ENCODE results near the gene TAS2R19.
"Not testable (repeated sequence)": the region's sequence is repeated elsewhere in the genome, so short reads cannot be mapped to it uniquely, and the experiment has no call there.

TAS2R19 gene

GRCh38 chr12:11059784-11060183, 37.4 kb upstream of the TAS2R19 start:
- TF ChIP-seq, protein P1, sequence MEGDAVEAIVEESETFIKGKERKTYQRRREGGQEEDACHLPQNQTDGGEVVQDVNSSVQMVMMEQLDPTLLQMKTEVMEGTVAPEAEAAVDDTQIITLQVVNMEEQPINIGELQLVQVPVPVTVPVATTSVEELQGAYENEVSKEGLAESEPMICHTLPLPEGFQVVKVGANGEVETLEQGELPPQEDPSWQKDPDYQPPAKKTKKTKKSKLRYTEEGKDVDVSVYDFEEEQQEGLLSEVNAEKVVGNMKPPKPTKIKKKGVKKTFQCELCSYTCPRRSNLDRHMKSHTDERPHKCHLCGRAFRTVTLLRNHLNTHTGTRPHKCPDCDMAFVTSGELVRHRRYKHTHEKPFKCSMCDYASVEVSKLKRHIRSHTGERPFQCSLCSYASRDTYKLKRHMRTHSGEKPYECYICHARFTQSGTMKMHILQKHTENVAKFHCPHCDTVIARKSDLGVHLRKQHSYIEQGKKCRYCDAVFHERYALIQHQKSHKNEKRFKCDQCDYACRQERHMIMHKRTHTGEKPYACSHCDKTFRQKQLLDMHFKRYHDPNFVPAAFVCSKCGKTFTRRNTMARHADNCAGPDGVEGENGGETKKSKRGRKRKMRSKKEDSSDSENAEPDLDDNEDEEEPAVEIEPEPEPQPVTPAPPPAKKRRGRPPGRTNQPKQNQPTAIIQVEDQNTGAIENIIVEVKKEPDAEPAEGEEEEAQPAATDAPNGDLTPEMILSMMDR (IDR thresholded peaks at IDR 0.05; ENCODE audit: unreplicated experiment in 3 of 3), result no peak
- Mint-ChIP-seq H3K27me3 (ENCODE audit: low read depth) (no peaks in the 10 kb centered on the region), H3K27ac (no peak overlapping the region), H3K9me3 (no peaks in the 10 kb centered on the region), H3K36me3 (ENCODE audit: low read depth) (peaks cover 25% of the 10 kb centered on the region), H3K4me3 (no peak overlapping the region), H3K4me1 (no peaks in the 10 kb centered on the region)

DNA sequence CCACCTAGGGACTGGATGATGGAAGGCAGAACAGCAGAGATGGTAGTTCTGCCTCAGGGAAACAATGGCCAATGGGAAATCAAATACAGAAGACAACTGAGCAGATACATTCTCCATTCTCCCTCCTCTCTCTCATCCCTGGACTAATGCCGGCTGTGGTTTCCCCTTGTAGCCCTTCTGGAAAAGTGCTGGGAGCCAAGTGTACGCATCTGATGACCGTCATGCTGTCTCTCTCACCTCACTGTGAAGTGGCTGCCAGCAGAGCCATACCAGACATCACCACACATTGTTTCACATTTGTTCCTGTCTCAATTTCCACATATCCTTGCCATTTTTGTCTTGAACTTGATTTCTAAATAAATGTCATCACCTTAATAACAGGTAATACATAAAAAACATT, 36.6 kb upstream of the TAS2R19 start:
- H3K27ac Mint-ChIP-seq, result no peak overlapping the region
- H3K36me3 Mint-ChIP-seq (ENCODE audit: low read depth), result peaks cover 18% of the 10 kb centered on the region
- H3K27me3 Mint-ChIP-seq (ENCODE audit: low read depth), result no peaks in the 10 kb centered on the region
- no peak overlapping the region for H3K4me3 Mint-ChIP-seq
- no peaks in the 10 kb centered on the region for H3K9me3 Mint-ChIP-seq
- TF ChIP-seq, protein P1 (IDR thresholded peaks at IDR 0.05; ENCODE audit: unreplicated experiment in 3 of 3), result no peak
- H3K4me1 Mint-ChIP-seq, result no peaks in the 10 kb centered on the region

DNA sequence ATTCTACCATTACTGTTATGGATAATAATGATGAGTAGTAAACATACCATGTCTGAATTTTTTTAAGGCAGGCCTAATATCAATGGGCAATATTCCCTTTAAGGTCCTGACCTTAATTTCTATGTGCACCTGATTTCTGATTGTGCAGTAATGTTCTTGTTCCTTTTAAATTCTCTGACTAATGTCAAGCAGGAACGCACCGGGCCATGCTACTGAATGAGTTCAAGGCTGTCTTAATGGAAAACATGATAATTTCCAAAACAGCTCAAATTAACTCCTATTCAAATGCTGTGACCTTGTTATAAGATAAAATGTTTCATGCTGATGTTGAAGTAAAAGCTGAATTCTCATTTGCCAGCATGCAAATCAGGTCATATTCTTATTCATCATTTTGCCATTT, 32.9 kb upstream of the TAS2R19 start:
- TF ChIP-seq, protein P1 (IDR thresholded peaks at IDR 0.05; ENCODE audit: unreplicated experiment in 3 of 3), result no peak
- no peak overlapping the region for H3K27ac Mint-ChIP-seq
- no peak overlapping the region for H3K4me3 Mint-ChIP-seq
- peaks cover 23% of the 10 kb centered on the region for H3K9me3 Mint-ChIP-seq
- no peaks in the 10 kb centered on the region for H3K4me1 Mint-ChIP-seq
- H3K36me3 Mint-ChIP-seq (ENCODE audit: low read depth), result peaks cover 46% of the 10 kb centered on the region
- no peaks in the 10 kb centered on the region for H3K27me3 Mint-ChIP-seq (ENCODE audit: low read depth)

- H3K4me3 Mint-ChIP-seq; H3K27me3 Mint-ChIP-seq (ENCODE audit: low read depth); H3K27ac Mint-ChIP-seq; H3K4me1 Mint-ChIP-seq: not testable (repeated sequence)
- Mint-ChIP-seq H3K9me3 (peaks cover 33% of the 10 kb centered on the region), H3K36me3 (ENCODE audit: low read depth) (peaks cover 71% of the 10 kb centered on the region)
These were observed 27.5 kb upstream of the TAS2R19 start for GRCh38 chr12:11049806-11050531.

DNA sequence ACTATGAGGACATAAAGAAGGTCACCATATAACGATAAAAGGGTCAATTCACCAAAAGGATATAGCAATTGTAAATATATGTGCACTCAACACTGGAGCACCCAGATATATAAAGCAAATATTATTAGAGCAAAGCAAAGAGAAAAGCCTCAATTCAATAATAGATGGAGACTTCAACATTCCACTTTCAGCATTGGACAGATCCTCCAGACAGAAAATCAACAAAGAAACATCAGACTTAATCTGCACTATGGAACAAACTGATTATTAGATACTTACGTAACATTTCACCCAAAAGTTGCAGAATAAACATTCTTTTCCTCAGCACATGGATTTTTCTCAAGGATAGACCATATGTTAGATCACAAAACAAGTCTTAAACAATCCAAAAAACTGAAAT, 18.9 kb upstream of the TAS2R19 start:
- Mint-ChIP-seq H3K9me3 (peaks cover 26% of the 10 kb centered on the region), H3K36me3 (ENCODE audit: low read depth) (peaks cover 78% of the 10 kb centered on the region)
- not testable (repeated sequence) for H3K27me3 Mint-ChIP-seq (ENCODE audit: low read depth); H3K4me1 Mint-ChIP-seq; H3K27ac Mint-ChIP-seq; H3K4me3 Mint-ChIP-seq

DNA sequence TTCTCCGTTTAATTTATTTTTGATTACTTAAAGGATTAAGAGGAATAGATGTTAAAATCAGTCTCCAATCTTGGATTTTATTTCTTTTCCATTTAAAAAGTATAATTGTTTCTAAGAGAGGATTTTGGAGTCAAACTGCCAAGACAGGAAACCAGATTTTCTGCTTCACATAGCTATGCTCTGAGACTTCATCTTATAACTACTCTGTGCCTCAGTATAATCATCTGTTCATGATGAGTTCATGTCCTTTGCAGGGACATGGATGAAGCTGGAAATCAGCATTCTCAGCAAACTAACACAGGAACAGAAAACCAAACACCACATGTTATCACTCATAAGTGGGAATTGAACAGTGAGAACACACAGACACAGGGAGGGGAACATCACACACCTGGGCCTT, 17.7 kb upstream of the TAS2R19 start:
- no peaks in the 10 kb centered on the region for H3K4me1 Mint-ChIP-seq
- peaks cover 79% of the 10 kb centered on the region for H3K36me3 Mint-ChIP-seq (ENCODE audit: low read depth)
- no peak overlapping the region for H3K4me3 Mint-ChIP-seq

GRCh38 chr12:11039171-11039570, 16.8 kb upstream of the TAS2R19 start:
- peaks cover 71% of the 10 kb centered on the region for H3K36me3 Mint-ChIP-seq (ENCODE audit: low read depth)
- H3K27ac Mint-ChIP-seq, result no peak overlapping the region
- no peak overlapping the region for H3K4me3 Mint-ChIP-seq
- no peaks in the 10 kb centered on the region for H3K4me1 Mint-ChIP-seq
- H3K9me3 Mint-ChIP-seq, result peaks cover 24% of the 10 kb centered on the region
- TF ChIP-seq, protein P1 (IDR thresholded peaks at IDR 0.05; ENCODE audit: unreplicated experiment in 3 of 3), result no peak
- peaks cover 4% of the 10 kb centered on the region for H3K27me3 Mint-ChIP-seq (ENCODE audit: low read depth)

More for the DNA sequence above, 17.7 kb upstream of the TAS2R19 start:
- TF ChIP-seq, protein P1 (IDR thresholded peaks at IDR 0.05; ENCODE audit: unreplicated experiment in 3 of 3), result no peak
- H3K27ac Mint-ChIP-seq, result no peak overlapping the region
- peaks cover 27% of the 10 kb centered on the region for H3K9me3 Mint-ChIP-seq
- peaks cover 4% of the 10 kb centered on the region for H3K27me3 Mint-ChIP-seq (ENCODE audit: low read depth)

DNA sequence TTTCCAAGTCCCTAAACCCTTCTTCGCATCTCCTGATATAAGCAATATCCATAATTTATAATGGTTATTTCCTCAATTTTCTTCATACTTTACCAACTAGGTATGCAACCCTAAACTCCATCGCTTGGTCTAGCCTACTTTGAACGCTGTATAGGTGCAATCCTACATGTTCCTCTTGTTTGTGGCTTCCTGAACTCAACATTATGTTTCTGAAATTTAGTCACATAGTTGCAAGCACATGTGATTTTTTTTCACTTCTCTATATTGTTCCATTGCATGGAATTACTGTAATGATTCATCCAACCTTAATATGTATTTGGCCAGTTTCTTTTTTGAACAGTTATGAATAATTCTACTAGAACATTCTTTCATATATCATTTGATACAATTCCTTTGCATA, 11.5 kb upstream of the TAS2R19 start:
- not testable (repeated sequence) for H3K27me3 Mint-ChIP-seq (ENCODE audit: low read depth); H3K9me3 Mint-ChIP-seq; H3K4me1 Mint-ChIP-seq; H3K27ac Mint-ChIP-seq; H3K4me3 Mint-ChIP-seq
- peaks cover 55% of the 10 kb centered on the region for H3K36me3 Mint-ChIP-seq (ENCODE audit: low read depth)
